Measurements from ENCODE around the gene HSD17B2. TPM values are rescaled to one million over a fixed set of nuclear protein-coding genes. Genes with fewer than 3 reads are reported as not detected.
"Not testable (repeated sequence)": the region's sequence is repeated elsewhere in the genome, so short reads cannot be mapped to it uniquely, and the experiment has no call there.

The HSD17B2 gene
- total and polyA plus RNA-seq, 2 donors from 2014 or later: 0.79 to 1.8 TPM

- no peaks in the 10 kb centered on the region for H3K9me3 ChIP-seq (ENCODE audit: control insufficient read depth in 2 of 3, insufficient read depth in 1 of 3, low read length in 3 of 3)
- FAIRE-seq (no peak), DNase-seq (no peak)
- H3K36me3 ChIP-seq (ENCODE audit: control insufficient read depth in 2 of 3, insufficient read depth in 3 of 3, low read length in 3 of 3): no peaks in the 10 kb centered on the region
- no peak overlapping the region for H3K4me3 ChIP-seq (ENCODE audit: low read length in 3 of 3)
- H3K27me3 ChIP-seq (ENCODE audit: control insufficient read depth, insufficient read depth, low read length): no peaks in the 10 kb centered on the region
- intact Hi-C loops (cut with DNase I): no loop called here
- peaks cover 0 to 4% (median 0%) of the 10 kb centered on the region in 3 donors for H3K4me1 ChIP-seq (ENCODE audit: control insufficient read depth in 2 of 3, insufficient read depth in 2 of 3, low read depth in 1 of 3, low read length in 3 of 3)
- TF ChIP-seq CTCF (IDR thresholded peaks at IDR 0.05; ENCODE audit: borderline replicate concordance, extremely low read depth, insufficient read depth): no peak
- H3K9ac ChIP-seq (ENCODE audit: low read length in 3 of 3): no peak overlapping the region
- no peak overlapping the region for H3K27ac ChIP-seq (ENCODE audit: low read depth in 2 of 2, low read length in 2 of 2)
Observed at GRCh38 chr16:82137822-82138167, 102.7 kb downstream of the HSD17B2 start.

- peak in 2 of 5 donors; percentile 7 to 12 for DNase-seq
- intact Hi-C loops (cut with DNase I): no loop called here
- no peaks in the 10 kb centered on the region for H3K36me3 ChIP-seq (ENCODE audit: control insufficient read depth in 2 of 3, insufficient read depth in 3 of 3, low read length in 3 of 3)
- TF ChIP-seq CTCF (IDR thresholded peaks at IDR 0.05; ENCODE audit: borderline replicate concordance, extremely low read depth, insufficient read depth): no peak
- no peak overlapping the region for H3K9ac ChIP-seq (ENCODE audit: low read length in 3 of 3)
- H3K27ac ChIP-seq (ENCODE audit: low read depth in 2 of 2, low read length in 2 of 2): peak overlapping the region in 1 of 2 donors; percentile 28
- no peaks in the 10 kb centered on the region for H3K9me3 ChIP-seq (ENCODE audit: control insufficient read depth in 2 of 3, insufficient read depth in 1 of 3, low read length in 3 of 3)
- H3K4me3 ChIP-seq (ENCODE audit: low read length in 3 of 3): no peak overlapping the region
- FAIRE-seq: no peak
- H3K4me1 ChIP-seq (ENCODE audit: control insufficient read depth in 2 of 3, insufficient read depth in 2 of 3, low read depth in 1 of 3, low read length in 3 of 3): peaks cover 0 to 4% (median 0%) of the 10 kb centered on the region in 3 donors
- no peaks in the 10 kb centered on the region for H3K27me3 ChIP-seq (ENCODE audit: control insufficient read depth, insufficient read depth, low read length)
Observed at GRCh38 chr16:82138478-82139285, 103.6 kb downstream of the HSD17B2 start.

- H3K4me1 ChIP-seq (ENCODE audit: control insufficient read depth in 2 of 3, insufficient read depth in 2 of 3, low read depth in 1 of 3, low read length in 3 of 3); H3K9me3 ChIP-seq (ENCODE audit: control insufficient read depth in 2 of 3, insufficient read depth in 1 of 3, low read length in 3 of 3); DNase-seq; intact Hi-C loops (cut with DNase I); H3K9ac ChIP-seq (ENCODE audit: low read length in 3 of 3); H3K4me3 ChIP-seq (ENCODE audit: low read length in 3 of 3); FAIRE-seq; H3K27me3 ChIP-seq (ENCODE audit: control insufficient read depth, insufficient read depth, low read length); H3K27ac ChIP-seq (ENCODE audit: low read depth in 2 of 2, low read length in 2 of 2); H3K36me3 ChIP-seq (ENCODE audit: control insufficient read depth in 2 of 3, insufficient read depth in 3 of 3, low read length in 3 of 3): not testable (repeated sequence)
Observed at GRCh38 chr16:82139286-82139571, 104.2 kb downstream of the HSD17B2 start.

GRCh38 chr16:82146556-82146955 is 111.5 kb downstream of the HSD17B2 start:
- Histone ChIP-seq H3K4me1 (ENCODE audit: control insufficient read depth in 2 of 3, insufficient read depth in 2 of 3, low read depth in 1 of 3, low read length in 3 of 3) (no peaks in the 10 kb centered on the region), H3K27me3 (ENCODE audit: control insufficient read depth, insufficient read depth, low read length) (no peaks in the 10 kb centered on the region), H3K36me3 (ENCODE audit: control insufficient read depth in 2 of 3, insufficient read depth in 3 of 3, low read length in 3 of 3) (peaks cover 0 to 11% (median 2%) of the 10 kb centered on the region in 3 donors), H3K27ac (ENCODE audit: low read depth in 2 of 2, low read length in 2 of 2) (no peak overlapping the region), H3K9me3 (ENCODE audit: control insufficient read depth in 2 of 3, insufficient read depth in 1 of 3, low read length in 3 of 3) (no peaks in the 10 kb centered on the region), H3K9ac (ENCODE audit: low read length in 3 of 3) (no peak overlapping the region), H3K4me3 (ENCODE audit: low read length in 3 of 3) (no peak overlapping the region)
- DNase-seq (no peak), FAIRE-seq (no peak)
- intact Hi-C loops (cut with DNase I): no loop called here
- TF ChIP-seq CTCF (IDR thresholded peaks at IDR 0.05; ENCODE audit: borderline replicate concordance, extremely low read depth, insufficient read depth): no peak

Data from kidney (tissue), 14 donors.